GF-D8 (cell line): ENCODE measurements around the gene NPHP4.

Experiments
- DNase-seq: peaks from one replicate; lab custom pipeline; 2025; lab: John Stamatoyannopoulos, UW

The NPHP4 gene

GRCh38 chr1:5877683-5878530 is 114.3 kb downstream of the NPHP4 start:
- DNase-seq = no peak

- DNase-seq = no peak
These were observed 115.2 kb downstream of the NPHP4 start for GRCh38 chr1:5877001-5877400.

- no peak for DNase-seq
These were observed 116.1 kb downstream of the NPHP4 start for GRCh38 chr1:5876094-5876650.

GRCh38 chr1:5875345-5875910 is 116.8 kb downstream of the NPHP4 start:
- no peak for DNase-seq

GRCh38 chr1:5874416-5875110 is 117.7 kb downstream of the NPHP4 start:
- no peak for DNase-seq

GRCh38 chr1:5873556-5873955 is 118.7 kb downstream of the NPHP4 start:
- no peak for DNase-seq

- DNase-seq = no peak
These were observed 119.3 kb downstream of the NPHP4 start for GRCh38 chr1:5872886-5873285.

- no peak for DNase-seq
These were observed 123.2 kb downstream of the NPHP4 start for GRCh38 chr1:5868931-5869500.

GRCh38 chr1:5865774-5866173 is 126.5 kb downstream of the NPHP4 start:
- no peak for DNase-seq

- no peak for DNase-seq
These were observed 127.2 kb downstream of the NPHP4 start for GRCh38 chr1:5865056-5865455.

- DNase-seq = no peak
These were observed 128.0 kb downstream of the NPHP4 start for GRCh38 chr1:5864256-5864655.

- DNase-seq = no peak
These were observed 129.0 kb downstream of the NPHP4 start for GRCh38 chr1:5863238-5863637.

- no peak for DNase-seq
These were observed 130.1 kb downstream of the NPHP4 start for GRCh38 chr1:5861871-5862825.

GRCh38 chr1:5860277-5860676 is 131.9 kb downstream of the NPHP4 start:
- no peak for DNase-seq

- no peak for DNase-seq
These were observed 132.5 kb downstream of the NPHP4 start for GRCh38 chr1:5859766-5860165.

GRCh38 chr1:5858844-5859407 is 133.3 kb downstream of the NPHP4 start:
- no peak for DNase-seq

GRCh38 chr1:5858246-5858645 is 134.0 kb downstream of the NPHP4 start:
- DNase-seq = no peak

GRCh38 chr1:5857508-5858090 is 134.6 kb downstream of the NPHP4 start:
- no peak for DNase-seq

GRCh38 chr1:5857011-5857410 is 135.2 kb downstream of the NPHP4 start:
- DNase-seq = no peak

GRCh38 chr1:5856246-5856815 is 135.9 kb downstream of the NPHP4 start:
- no peak for DNase-seq
